ENCODE results near the gene TCN1. TPM values are rescaled to one million over a fixed set of nuclear protein-coding genes. Genes with fewer than 3 reads are reported as not detected.

TCN1 gene
- total and polyA plus RNA-seq, 2 of the 8 experiments (the other 6 are each of a cell fraction or from before 2014, with no cell fraction given) = not detected

DNA sequence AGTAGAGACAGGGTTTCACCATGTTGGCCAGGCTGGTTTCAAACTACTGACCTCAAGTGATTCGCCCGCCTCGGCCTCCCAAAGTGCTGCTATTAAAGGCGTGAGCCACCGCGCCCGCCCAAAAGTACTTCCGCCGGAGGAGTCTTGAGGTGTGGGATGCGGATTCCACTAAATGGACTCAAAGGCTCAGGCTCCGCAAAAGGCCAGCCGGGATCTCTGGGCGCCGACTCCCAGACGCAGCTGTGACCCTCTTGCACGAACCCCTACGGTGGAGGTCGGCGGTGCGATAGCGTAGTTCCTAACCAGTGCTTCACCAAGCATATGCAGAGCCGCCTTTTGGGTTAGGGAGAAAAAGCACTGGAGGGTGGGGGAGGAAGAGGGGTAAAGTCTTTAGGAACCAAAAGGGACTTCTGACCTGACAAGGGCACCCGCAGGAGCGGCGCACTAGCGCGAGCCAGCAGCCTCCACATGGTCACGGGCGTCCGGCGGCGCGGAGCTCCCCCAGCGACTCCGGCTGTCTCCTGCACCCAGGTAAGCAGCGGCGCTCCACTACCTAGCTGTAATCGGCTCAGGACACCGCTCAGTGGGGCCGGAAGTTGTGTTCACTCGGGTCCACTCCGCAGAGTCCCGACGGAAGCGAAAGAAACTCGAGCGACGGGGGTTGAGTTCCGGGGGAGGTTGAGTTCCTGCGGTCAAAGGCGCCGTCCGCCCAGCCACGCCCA is 55.9 kb downstream of the TCN1 start, which contains the start of gene MRPL16 (continued):
- TF ChIP-seq, protein P1, sequence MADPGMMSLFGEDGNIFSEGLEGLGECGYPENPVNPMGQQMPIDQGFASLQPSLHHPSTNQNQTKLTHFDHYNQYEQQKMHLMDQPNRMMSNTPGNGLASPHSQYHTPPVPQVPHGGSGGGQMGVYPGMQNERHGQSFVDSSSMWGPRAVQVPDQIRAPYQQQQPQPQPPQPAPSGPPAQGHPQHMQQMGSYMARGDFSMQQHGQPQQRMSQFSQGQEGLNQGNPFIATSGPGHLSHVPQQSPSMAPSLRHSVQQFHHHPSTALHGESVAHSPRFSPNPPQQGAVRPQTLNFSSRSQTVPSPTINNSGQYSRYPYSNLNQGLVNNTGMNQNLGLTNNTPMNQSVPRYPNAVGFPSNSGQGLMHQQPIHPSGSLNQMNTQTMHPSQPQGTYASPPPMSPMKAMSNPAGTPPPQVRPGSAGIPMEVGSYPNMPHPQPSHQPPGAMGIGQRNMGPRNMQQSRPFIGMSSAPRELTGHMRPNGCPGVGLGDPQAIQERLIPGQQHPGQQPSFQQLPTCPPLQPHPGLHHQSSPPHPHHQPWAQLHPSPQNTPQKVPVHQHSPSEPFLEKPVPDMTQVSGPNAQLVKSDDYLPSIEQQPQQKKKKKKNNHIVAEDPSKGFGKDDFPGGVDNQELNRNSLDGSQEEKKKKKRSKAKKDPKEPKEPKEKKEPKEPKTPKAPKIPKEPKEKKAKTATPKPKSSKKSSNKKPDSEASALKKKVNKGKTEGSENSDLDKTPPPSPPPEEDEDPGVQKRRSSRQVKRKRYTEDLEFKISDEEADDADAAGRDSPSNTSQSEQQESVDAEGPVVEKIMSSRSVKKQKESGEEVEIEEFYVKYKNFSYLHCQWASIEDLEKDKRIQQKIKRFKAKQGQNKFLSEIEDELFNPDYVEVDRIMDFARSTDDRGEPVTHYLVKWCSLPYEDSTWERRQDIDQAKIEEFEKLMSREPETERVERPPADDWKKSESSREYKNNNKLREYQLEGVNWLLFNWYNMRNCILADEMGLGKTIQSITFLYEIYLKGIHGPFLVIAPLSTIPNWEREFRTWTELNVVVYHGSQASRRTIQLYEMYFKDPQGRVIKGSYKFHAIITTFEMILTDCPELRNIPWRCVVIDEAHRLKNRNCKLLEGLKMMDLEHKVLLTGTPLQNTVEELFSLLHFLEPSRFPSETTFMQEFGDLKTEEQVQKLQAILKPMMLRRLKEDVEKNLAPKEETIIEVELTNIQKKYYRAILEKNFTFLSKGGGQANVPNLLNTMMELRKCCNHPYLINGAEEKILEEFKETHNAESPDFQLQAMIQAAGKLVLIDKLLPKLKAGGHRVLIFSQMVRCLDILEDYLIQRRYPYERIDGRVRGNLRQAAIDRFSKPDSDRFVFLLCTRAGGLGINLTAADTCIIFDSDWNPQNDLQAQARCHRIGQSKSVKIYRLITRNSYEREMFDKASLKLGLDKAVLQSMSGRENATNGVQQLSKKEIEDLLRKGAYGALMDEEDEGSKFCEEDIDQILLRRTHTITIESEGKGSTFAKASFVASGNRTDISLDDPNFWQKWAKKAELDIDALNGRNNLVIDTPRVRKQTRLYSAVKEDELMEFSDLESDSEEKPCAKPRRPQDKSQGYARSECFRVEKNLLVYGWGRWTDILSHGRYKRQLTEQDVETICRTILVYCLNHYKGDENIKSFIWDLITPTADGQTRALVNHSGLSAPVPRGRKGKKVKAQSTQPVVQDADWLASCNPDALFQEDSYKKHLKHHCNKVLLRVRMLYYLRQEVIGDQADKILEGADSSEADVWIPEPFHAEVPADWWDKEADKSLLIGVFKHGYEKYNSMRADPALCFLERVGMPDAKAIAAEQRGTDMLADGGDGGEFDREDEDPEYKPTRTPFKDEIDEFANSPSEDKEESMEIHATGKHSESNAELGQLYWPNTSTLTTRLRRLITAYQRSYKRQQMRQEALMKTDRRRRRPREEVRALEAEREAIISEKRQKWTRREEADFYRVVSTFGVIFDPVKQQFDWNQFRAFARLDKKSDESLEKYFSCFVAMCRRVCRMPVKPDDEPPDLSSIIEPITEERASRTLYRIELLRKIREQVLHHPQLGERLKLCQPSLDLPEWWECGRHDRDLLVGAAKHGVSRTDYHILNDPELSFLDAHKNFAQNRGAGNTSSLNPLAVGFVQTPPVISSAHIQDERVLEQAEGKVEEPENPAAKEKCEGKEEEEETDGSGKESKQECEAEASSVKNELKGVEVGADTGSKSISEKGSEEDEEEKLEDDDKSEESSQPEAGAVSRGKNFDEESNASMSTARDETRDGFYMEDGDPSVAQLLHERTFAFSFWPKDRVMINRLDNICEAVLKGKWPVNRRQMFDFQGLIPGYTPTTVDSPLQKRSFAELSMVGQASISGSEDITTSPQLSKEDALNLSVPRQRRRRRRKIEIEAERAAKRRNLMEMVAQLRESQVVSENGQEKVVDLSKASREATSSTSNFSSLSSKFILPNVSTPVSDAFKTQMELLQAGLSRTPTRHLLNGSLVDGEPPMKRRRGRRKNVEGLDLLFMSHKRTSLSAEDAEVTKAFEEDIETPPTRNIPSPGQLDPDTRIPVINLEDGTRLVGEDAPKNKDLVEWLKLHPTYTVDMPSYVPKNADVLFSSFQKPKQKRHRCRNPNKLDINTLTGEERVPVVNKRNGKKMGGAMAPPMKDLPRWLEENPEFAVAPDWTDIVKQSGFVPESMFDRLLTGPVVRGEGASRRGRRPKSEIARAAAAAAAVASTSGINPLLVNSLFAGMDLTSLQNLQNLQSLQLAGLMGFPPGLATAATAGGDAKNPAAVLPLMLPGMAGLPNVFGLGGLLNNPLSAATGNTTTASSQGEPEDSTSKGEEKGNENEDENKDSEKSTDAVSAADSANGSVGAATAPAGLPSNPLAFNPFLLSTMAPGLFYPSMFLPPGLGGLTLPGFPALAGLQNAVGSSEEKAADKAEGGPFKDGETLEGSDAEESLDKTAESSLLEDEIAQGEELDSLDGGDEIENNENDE (IDR thresholded peaks at IDR 0.05; ENCODE audit: insufficient replicate concordance, low read length) = no peak
- TF ChIP-seq NRF1 (IDR thresholded peaks at IDR 0.05; ENCODE audit: low read depth, low read length) (no peak; the same call in 1 of the 2 replicates), CEBPB (IDR thresholded peaks at IDR 0.05; ENCODE audit: low read depth, low read length) (no peak; the same call in 1 of the 2 replicates), SRF (IDR thresholded peaks at IDR 0.05; ENCODE audit: low read depth, low read length) (peak; percentile 67), HDAC2 (IDR thresholded peaks at IDR 0.05; ENCODE audit: borderline replicate concordance in 1 of 2, low read depth in 2 of 2, low read length in 2 of 2) (no peak), SP4 (IDR thresholded peaks at IDR 0.05; ENCODE audit: low read length) (no peak), RBBP5 (IDR thresholded peaks at IDR 0.05; ENCODE audit: borderline replicate concordance, low read depth, low read length) (peak; percentile 86), RXRA (IDR thresholded peaks at IDR 0.05; ENCODE audit: insufficient read depth, low read depth, low read length) (peak; percentile 10; the same call in 1 of the 2 replicates)
- TF ChIP-seq, protein P2, sequence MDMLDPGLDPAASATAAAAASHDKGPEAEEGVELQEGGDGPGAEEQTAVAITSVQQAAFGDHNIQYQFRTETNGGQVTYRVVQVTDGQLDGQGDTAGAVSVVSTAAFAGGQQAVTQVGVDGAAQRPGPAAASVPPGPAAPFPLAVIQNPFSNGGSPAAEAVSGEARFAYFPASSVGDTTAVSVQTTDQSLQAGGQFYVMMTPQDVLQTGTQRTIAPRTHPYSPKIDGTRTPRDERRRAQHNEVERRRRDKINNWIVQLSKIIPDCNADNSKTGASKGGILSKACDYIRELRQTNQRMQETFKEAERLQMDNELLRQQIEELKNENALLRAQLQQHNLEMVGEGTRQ (IDR thresholded peaks at IDR 0.05; ENCODE audit: low read length) = 0 out of 2 replicates have a peak, but pooled peaks have one; percentile 21

Measured in H1 (cell line).